Tibial nerve (tissue), 3 donors: ENCODE measurements around the gene TAF8.

Experiments
- CTCF ChIP-seq, 5 experiments: fragments of 200-600 bp in 3 of 5; fragments of 450-650 bp in 2 of 5; sonication (generic) in 3 of 5; IDR thresholded peaks; one replicate each; pipeline ENCODE4 v1.5.1; 2016 to 2019; ENCODE audit warnings: antibody characterized with exemption in 5 of 5, mild to moderate bottlenecking in 3 of 5, moderate library complexity in 2 of 5
- POLR2A ChIP-seq, 2 donors: fragments of 450-650 bp; IDR thresholded peaks; one replicate each; pipeline ENCODE4 v1.6.1; 2017; ENCODE audit warnings: antibody characterized with exemption in 2 of 2, mild to moderate bottlenecking in 2 of 2, moderate library complexity in 2 of 2

GRCh38 chr6:42050297-42051267 lies at the start of gene TAF8:
- peak in 1 of 5 experiments; percentile 59 for TF ChIP-seq CTCF (IDR thresholded peaks at IDR 0.05)
- TF ChIP-seq POLR2A (IDR thresholded peaks at IDR 0.05) = peak; percentile 49 to 89
